NCI-H1694 treated with DMSO at 0.1 percent for 48 hours (cell line): ENCODE measurements around the gene B3GALT5.
"Not testable (repeated sequence)": the region's sequence is repeated elsewhere in the genome, so short reads cannot be mapped to it uniquely, and the experiment has no call there.

Source experiments
- DNase-seq: peaks from one replicate; lab custom pipeline; 2025; lab: John Stamatoyannopoulos, UW

The B3GALT5 gene

DNA sequence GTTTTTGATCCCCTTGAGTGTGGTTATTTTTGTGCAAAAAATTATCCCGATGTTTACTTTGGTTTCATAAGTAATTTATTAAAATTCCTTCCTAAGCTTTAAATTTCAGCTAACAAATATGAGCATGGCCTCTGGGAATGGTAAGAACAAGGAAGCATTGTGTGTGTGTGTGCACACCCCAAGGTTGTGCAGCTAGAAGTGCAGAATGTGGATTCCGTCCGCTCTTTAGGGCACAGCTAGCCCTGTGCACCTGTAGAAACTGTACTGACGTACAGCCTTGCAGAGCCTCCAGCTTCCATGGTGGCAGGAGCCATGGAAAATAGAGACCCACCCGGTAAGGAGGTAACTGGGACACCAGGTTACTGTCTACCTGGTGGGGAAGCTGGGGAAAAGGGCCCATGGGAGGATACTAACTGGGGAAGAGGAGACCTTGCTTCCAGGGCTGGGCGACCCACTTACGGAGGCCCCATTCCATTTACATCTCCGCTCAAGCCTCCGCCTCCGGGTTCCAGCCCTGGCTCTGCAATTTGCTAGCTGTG, 54.7 kb downstream of the B3GALT5 start:
- DNase-seq, result no peak

DNA sequence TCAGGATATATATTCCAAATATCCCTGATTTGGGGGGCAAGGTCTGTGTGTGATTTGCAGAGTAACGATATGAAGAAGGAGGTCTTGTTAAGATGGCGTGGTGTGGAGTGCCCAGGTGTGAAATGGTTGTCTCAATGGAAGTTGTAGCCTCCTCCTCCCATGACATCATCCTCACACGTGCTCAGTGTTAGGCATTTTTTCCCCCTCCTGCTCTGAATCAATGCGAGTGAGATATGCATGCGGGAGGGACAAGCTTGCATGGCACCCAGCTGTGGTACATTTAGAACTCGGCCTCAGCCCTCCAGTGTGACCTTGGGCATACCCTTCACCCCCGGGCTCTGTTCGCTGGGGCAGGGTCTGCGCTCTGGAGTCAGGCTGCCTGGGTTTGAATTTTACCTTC, 55.6 kb downstream of the B3GALT5 start:
- no peak for DNase-seq

DNA sequence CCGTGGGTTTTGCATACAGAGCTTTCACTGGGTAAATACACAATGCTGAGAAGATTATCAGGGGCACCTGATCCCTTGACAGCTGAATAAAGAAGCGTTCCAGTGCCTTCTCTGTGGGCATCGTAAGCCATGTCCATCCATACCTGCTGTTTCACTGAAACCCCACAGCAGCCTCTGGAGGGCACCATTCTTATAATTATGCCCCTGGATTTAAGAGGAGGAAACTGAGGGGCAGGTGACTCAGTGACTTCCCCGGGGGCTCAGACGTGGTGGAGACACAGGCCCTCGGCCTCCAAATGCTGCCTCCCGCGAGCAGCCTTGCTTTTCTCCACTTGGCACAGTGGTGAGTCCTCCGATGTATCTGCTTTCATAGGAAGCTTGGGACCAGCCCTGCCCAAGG, 56.7 kb downstream of the B3GALT5 start:
- DNase-seq, result no peak

DNA sequence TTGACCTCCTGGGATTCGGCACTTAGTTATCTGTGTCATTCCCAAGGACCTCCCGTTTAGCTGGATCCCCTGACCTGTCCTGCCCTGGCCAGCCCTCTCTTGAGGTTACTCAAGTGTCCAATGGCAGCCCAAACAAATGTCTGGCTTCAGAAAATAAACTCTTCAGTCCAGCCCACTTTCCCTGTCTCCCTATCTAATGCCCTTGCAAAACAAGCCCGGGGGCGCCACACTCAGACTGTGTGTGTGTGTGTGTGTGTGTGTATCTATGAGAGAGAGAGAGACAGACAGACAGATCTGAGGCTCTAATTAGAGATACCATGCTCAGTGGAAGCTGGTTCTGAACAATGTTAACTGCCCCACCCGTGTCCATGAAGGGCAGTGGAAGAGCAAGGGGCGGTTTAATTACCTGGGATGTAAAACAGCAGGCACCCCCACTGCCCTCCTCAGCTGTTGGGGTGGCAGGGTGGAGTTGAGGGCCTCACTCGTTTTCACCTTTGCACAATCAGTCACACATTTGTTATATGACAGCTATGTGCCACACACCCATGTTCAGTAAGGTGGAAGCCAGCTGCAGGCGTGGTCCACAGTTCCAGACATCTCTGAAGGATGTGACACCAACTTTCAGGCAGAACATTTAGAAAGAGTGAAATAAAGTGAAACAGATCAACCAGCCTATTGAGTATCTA, 57.4 kb downstream of the B3GALT5 start:
- DNase-seq, result no peak

DNA sequence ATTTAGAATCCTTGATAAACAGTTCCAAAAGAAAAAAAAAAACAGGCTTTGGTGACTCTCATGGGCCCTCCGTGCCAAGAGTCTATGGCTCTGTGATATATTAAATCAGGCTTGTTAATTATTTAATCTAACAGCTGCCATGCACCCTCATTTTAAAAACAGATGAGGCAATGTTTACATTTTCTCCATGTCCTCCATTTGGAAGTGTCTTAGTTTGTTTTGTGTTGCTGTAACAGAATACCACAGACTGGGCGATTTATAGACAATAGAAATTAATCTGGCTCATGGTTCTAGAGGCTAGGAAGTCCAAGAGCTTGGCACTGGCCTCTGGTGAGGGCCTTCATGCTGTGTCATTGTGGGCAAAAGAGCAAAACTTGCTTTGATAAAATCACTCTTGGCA, 58.0 kb downstream of the B3GALT5 start:
- DNase-seq, result peak; percentile 86

DNA sequence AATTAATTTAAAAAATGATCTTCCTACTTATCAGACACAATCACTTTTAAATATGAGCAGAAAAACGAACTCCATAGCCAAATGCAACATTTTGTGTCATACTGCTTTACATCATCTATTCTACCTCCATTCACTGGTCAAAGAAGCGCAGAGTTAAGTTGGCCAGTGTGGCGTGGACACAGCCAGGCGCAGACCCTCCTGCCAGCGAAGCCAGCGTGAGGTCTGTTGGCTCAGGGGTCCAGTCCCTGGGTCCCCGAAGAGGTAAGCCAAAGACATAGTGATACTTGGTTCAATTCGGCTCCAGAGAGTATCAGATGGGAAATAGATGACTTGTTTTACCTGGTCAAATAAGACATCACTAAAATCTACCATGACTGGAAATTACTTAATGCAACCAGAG, 59.2 kb downstream of the B3GALT5 start:
- DNase-seq, result no peak

DNA sequence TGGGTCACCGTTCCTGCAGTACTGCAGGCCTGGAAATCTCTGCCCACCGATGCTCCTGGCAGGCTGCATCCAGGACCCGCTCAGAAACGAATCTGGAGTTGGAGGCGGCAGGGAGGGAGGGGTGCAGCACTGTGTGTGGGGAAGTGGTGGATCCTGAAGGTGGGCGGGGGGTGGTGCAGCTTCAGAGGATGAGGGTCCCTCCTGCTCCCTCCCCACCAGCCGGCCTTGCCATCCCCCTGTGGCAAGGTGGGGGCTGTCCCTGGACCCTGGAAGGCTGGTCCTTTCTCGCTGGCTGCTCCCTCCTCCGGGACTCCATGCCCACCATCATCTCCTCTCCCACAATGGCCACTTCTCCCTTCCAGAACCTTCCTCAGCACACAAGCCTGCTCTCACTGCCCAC, 60.4 kb downstream of the B3GALT5 start:
- DNase-seq, result no peak

DNA sequence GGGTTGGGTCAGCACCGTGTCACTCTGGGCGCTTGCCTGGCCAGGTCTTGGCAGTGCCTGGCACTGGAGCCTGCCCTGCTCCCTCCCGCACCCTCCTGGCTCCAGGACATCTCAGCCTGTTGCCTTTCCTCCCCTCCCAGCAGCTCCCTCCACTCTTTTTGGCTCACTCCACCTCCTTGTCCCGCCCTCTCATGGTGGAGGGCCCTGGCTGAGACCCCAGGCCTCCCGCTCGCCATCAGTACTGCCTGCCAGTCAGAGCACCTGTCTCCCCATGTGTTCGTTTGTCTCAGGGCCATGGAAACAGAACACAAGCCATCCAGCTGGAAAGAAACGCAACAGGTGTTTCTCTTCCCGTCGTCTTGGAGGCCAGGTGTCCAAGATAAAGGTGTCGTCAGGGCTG, 61.0 kb downstream of the B3GALT5 start:
- no peak for DNase-seq

DNA sequence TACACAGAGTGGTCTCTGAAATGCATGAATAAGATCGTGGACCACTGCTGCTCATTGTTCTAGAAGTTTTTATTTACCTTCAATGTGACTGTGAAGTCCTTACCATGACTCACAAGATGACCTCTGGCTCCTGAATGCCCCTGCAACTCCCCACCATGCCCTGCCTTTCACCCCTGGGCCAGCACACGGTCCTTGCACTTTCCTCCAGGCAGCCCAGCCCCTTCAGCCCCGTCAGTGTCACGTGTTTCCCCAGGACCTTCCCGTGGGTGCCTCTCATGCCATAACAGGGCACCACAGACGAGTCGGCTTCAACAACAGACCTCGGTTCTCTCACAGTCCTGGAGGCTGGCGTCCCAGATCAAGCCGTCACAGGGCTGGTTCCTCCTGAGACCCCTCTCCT, 62.1 kb downstream of the B3GALT5 start:
- no peak for DNase-seq

DNA sequence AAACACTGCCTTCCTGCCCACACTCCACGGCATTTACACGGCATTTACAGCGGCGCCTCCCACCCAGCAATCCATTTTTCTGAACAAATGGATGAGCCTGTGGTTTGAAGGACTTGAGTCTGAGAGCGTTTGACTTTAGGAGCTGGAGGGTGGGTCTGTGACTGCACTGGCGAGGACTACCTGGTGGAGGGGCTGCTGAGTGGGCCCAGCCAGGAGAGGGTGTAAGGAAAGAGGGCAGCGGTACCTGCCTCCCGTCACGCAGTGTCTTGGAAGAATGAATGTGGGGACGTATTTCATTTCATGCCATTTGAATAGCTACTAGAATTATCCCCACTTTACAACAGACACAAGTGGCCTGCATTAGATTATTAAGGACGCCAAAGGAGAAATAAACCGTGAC, 62.9 kb downstream of the B3GALT5 start:
- DNase-seq, result peak; percentile 42

DNA sequence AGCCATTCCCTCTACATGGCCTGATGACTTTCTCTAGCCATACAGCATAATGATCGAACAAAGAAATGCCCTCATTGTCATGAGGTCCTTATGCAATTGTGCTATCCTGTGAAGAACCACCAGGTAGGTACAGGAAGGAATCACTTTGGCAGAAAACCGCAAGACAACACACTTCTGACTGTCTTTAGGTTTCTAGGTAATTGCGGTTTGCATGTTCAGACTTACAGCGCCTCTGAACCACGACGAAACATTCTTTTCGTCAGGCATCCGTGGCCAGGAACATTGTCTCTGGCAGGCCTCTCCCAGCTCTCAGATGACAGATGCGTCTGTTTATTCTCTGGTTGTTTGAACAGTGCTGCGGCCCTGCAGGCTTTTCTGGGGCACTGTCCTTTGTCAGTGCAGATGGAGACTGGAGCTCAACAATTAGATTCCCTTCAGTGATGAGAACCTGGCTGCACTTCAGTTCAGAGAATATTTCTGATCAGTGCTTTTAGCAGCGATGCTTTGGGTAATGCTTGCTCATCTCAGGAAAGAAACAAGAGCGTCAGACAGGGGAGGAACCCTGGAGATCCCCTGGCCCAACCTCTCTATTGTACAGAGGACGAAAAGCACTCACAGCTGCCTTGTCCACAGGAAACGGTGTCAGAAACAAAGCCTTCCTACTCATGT, 63.4 kb downstream of the B3GALT5 start:
- DNase-seq, result peak; percentile 98

DNA sequence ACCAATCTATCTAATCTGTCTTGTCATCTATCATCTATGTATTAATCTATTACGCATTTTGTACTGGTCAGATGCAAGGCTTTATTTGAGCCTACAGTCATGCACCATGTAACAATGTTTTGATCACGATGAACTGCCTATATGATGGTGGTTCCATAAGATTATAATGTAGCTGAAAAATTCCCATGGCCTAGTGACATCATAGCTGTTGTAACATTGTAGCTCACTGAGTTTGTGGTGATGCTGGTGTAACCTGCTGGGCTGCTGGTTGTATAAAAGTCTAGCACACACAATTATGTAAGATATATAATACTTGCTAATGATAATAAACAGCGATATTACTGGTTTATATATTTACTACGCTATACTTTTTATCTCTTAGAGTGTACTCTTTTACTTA, 67.5 kb downstream of the B3GALT5 start:
- DNase-seq, result no peak

DNA sequence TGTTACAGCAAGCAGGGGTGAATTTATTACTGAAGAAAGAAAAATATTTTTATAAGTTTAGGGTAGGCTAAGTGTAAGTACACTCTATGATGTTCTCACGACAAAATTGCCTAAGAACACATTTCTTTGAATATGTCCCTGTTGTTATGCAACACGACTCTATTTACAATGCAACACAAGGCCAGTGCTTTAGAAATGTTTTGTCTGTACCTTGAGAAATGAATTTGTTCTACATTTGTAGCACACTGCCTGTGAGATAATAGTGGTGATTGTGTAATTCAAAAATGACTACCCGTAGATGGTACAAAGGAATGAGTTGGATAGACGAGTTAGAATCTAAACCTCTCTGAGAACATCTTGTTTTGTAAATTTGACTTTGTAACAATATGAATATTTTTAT, 68.5 kb downstream of the B3GALT5 start:
- DNase-seq, result no peak

DNA sequence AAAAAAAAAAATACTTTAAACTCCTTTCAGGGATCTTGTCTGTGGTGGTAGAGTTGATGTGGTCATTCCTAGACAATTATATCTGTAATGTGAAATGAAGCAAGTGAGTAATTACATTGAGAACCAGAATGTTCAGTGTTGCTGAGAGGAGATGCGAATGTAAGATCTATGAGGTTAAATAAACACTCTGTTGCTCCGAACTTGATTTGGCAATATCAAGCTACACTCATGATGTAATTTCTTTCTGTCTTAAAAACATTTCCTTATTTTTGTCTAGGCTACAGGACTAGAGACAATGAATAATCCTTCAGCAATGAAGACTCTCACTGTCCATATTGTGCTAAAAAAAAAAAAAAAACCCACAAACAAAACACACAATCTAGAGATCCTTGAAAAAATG, 69.1 kb downstream of the B3GALT5 start:
- DNase-seq, result no peak

DNA sequence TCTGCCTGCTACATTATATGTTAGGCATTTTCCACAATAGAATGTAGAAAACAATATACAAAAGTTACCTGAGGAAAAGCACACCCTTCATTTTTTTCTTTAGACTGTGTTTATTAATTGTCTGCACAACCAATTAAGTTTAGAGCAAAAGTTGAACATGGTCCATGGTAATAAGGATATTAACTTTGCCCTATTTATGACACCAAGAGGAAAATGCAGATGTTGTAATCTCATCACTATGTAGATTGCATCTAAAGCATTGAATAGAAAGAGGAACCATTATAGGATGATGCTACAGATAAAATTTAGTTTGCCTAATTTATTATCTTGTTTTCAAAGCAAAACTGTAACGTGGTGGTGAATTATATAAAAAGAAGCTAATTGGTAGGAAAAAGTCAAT, 72.5 kb downstream of the B3GALT5 start:
- no peak for DNase-seq

DNA sequence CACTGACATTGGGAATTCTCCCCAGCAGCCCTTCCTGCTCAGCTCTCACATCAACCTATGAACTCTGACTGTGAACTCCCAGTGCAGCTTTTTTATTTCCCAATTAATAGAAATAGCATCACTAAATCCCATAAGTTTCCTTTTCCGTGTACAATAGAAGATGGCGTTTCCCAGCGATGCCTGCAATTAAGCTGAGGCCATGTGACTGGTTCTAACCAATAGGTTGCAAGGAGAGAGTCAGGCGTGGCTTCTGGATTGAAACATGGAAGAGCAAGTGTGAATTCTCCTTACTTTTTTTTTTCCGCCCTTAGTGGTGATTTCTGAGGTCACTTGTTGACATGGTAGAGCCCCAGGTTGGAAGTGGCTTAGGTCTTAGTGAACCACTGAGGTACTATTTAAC, 73.3 kb downstream of the B3GALT5 start:
- no peak for DNase-seq

DNA sequence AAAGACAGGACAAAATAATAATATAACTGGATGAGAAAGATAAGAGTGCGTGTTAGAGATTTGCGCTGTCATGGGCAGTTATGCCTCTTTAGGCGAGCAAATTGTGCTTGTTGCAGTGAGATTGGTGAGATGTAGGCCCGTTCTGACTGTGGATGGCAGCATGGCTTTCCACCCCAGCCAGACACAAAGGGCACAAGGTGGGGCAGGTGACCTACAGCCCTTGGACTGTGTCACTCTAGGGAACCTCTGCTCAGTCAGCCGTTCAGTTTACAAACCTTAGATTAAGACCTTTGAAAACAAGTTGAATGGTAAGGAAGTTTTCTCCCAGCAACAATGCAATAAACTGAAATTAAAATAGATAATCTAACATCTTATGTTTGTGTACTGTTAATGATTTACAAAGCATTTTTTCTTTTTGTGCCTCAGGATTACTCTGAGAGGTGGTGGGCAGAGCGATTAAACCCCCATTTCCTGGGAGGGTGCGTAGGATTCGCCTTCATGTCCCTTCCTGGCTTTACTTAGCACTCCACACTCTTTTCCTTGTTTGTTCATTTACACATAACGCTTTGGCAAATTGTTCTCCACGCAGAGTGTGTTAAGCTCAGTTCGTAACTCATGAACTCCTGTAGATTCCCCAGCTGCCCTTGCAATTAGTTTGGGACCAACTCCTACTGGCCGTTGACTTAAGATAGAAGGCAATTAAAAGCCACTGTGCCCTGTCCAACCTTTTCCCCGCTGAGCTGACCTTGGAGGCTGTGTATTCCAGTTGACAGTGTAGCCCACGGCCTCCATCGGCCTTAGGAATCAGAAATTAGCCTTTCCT, 74.1 kb downstream of the B3GALT5 start:
- no peak for DNase-seq

DNA sequence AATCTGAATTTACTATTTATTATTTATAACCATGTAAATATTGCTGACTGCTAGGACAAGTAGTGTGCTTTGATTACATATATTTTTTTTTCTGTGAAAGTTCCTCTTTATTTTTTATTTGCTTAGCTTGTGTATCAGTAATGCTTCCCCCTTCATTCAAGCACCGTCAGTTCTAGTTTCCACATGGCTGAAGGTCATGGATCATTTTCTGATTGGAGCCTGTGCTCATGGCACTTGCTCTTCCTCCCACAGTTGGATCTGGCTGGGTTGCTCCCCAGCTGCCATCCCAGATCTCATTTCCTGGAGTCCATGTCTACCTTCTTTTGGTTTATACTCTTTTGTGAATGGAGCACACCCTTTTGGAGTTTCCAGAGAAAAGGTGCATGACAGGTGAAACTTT, 75.3 kb downstream of the B3GALT5 start:
- DNase-seq, result no peak

DNA sequence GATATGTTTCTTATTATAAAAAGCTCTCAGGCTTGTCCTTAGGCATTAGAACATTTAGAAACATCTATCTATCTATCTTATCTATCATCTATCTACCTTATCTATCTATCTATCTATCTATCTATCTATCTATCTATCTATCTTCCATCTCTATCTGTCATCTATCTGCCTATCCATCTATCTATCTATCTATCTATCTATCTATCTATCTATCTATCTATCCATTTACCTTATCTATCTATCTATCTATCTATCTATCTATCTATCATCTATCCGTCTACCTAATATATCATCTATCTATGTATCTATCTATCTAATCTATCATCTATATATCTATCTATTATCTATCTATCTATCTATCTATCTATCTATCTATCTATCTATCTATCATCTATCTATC, 77.1 kb downstream of the B3GALT5 start:
- DNase-seq, result not testable (repeated sequence)

DNA sequence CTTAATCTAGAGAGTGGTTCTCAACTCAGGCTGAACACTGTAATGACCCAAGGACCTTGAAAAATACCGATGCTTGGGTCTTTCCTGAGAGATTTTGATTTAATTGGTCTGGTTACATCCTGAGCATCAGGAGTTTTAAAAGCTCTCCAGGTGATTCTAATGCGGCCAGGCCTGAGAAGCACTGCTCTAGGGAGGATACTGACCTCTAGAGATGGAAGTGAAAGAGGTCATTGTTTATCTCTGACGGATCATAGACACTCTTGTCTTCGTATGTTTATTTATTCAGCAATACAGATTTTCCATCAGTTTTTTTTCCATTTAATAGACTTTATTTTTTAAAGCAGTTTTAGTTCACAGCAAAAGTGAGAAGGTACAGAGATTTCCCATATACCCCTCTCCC, 77.7 kb downstream of the B3GALT5 start:
- no peak for DNase-seq

DNA sequence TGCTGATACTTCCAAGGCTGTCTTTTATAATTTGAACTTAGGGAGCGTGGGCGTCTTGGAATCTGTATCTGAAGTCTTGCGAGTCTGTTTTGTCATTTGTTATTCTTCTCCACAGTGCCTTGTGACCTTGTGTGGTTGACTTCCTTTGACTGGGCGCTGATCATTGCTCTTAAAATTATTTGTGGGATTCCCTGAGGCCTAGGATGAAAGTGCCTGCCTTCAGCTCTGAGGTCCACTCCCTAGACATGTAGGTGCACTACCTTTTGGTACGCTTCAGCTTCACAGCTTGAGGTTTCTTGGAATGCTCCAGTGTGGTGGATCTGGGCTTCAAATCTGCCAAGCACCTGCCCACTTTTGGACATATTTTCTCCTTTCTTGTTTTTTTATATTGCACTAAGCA, 82.0 kb downstream of the B3GALT5 start:
- DNase-seq, result no peak

DNA sequence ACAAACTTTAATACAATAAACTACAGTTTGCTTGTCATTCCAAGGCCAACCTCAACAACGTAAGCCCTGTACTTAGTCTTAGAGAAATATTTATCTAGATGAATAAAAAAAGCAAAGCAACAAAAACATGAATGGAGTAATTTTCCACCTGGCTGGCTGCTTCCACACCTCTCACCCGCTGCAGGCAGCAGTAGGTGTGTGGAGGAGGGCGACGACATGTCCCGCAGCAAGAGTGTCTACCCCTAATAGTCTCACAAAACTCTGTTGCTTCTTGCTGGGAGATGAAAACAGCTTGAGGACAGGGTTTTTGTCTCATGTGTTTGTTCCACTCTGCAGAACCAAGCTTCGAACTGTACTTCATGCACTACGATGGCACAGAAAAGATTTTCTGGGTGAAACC, 83.5 kb downstream of the B3GALT5 start:
- no peak for DNase-seq

DNA sequence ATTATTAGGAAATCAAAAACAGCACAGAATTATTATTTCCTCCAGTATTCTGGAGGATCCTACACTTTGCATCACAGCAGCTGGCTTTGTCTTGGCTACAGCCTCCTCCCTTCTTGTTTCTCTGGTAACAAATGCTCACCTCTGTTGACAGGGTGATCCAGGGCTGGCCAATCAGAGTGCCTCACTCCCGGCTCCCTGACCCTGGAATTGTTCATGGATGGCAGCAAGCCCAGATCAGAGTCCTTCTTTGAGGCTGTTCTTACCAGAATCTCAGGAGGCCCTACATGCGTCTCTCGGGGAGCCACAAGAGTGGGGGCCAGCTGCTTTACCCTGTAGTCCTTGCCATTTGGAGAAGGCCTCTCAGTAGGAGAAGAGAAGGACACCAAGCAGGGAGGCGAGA, 83.9 kb downstream of the B3GALT5 start:
- DNase-seq, result no peak
